Endometrial microvascular endothelial cells (primary cell): ENCODE measurements around the gene CDKAL1. TPM values are rescaled to one million over a fixed set of nuclear protein-coding genes. Genes with fewer than 3 reads are reported as not detected.
"Not testable (repeated sequence)": the region's sequence is repeated elsewhere in the genome, so short reads cannot be mapped to it uniquely, and the experiment has no call there.

Experiments used
- in situ Hi-C: cut with HindIII; loops from 2 replicates; pipeline ENCODE4 v1.10.0; 2017; ENCODE audit warnings: low sequenced_read_pairs, low pct_unique_long_range_greater_than_20kb; ENCODE audit errors: inconsistent ontology term
- total RNA-seq: library from RNA; depleted of rRNA; stranded (reverse); fragments of >200 nt; gene quantifications from one replicate; pipeline ENCODE4 v1.2.3, GENCODE V29; 2015; ENCODE audit errors: inconsistent ontology term

CDKAL1 gene
- total RNA-seq, 1 donor from 2014 or later: 15.4 TPM

DNA sequence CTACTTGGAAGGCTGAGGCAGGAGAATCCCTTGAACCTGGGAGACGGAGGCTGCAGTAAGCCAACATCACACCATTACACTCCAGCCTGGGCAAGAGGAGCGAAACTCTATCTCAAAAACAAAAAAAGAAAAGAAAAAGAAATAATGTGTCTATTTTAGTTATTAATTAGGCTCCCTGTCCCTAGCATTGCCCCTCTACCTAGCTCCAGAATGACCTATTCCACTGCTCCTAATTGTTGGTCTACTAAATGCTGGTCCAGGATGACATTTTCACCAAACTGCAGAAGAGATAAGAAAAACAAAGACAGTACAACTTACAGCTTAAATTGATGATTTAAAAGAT is 629.6 kb downstream of the CDKAL1 start:
- in situ Hi-C loops: no loop called here

DNA sequence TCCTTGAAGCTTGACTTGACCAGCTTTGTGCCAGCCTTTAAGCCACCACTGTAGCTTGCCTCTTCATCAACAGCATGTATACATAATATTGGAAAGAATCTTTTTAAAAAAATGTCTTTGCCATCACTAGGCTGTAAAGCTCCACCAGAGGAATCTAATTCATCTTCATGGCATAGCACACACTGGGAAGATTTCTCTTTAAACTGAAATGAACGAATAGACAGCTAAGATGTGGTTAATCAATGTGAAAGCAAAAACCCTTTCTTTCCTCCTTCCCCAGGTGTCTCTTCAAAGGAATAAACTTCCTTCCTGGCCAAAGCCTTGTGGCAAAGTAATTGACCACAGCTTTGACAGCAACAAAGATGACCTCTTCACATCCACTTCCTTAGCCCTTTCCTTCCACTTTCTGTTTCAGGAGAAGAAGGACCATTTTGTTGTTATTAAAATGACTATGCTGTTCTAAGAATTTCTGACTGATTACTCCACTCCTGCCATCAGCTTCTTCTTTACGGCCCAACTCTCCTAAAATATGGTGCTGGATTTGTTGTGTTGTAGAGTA is 630.6 kb downstream of the CDKAL1 start:
- in situ Hi-C loops: no loop called here

DNA sequence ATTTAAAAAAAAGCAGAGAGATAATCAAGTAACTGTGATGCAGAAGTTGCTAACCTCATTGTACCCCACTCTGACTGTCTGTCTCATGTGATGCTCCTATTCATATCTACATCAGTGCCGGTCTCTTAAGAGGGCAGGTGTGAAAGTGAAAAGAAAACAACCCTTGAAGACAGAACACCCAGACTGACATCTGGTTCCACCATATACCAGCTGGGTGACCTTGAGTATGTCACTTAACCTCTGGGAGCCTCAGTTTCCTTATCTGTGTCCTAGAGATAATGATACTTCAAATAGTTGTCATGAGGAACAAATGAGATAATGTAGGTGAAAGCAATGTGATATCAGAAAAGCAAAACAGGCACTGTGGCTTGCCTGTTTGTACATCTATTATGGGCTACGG is 632.5 kb downstream of the CDKAL1 start:
- in situ Hi-C loops: no loop called here

DNA sequence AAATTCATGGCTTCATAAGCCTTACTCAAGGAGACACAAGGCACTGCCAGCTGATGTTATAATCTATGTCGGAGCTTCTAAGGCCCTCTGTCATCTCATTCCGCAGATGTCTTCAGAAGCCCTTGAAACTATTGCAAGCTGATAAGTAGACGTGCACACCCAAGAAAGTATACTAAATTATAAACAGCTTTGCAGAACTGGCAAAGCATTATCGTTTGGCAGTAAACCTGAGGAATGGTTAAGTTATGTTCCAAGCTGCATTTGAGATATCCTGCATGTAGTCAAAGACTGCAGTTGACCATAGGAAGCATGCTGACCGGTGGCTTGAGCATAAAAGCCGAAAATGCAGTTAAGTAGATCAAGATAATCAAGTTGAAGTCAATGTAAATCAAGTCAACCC is 633.5 kb downstream of the CDKAL1 start:
- in situ Hi-C loops: no loop called here

DNA sequence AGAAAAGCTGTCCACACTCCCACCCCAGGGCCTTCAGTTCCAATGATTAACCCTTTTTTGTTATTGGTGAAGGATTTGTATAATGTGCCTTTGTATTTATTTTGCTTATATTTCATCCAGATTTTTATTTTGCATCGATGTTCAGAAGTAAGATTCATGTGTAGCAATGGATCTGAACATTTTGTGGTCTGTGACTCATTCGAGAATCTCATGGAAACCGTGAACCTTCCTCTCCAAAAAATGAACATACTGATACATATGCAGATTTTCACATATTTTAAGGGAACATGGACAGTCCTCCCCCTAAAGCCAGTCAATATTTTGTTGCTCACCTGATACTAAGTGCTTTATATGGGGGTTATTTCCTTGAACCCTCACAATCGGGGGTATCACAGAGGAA is 637.5 kb downstream of the CDKAL1 start:
- in situ Hi-C loops: no loop called here

DNA sequence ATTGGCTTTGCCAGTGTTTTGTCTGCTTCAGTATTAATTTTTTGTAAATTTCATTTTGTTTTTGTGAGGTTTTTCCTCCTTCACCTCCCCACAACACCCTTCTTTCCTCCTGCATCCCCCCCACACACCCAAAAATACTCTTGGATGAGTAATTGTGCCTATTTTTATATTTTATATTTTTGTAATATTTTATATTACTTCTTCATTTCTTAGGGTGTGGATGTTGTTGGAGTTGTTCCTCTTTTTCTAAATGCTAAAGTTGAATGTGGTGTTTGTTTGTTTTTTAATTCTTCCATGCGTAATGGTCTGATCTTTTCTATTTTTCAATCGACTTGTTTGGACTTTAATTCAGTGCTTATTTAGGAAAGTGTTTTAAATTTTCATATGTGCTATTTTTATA is 638.8 kb downstream of the CDKAL1 start:
- in situ Hi-C loops: no loop called here

DNA sequence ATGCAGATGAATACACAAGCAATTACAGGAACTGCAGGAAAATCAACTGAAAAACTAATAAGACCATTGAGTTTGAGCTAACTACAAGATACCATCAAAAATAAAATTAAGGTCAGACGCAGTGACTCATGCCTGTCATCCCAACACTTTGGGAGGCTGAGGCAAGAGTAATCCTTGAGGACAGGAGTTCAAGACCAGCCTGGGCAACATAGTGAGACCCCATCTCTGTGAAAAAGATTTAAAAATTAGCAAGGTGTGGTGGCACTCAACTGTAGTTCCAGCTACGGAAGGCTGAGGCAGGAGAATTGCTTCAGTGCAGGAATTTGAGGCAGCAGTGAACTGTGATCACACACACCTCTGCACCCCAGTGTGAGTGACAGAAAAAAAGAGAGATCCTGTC is 639.4 kb downstream of the CDKAL1 start:
- in situ Hi-C loops: no loop called here

DNA sequence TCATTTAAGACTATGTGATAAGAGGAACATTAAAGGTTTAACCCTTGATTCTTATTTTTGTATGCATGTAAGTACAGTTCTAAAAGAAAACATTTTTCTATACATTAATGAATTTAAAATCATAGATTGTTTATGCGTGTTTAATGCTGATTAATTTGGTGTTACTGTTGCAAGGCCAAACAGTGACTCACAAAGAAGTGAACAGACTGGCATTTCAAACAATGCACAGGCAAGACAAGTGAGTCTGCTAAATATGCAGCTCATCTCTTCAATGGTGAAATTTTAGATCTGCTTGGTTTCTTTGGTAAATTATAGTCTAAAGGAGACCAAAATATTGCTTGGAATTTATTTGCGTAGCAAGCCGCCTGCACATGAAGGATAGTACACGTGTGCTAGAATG is 641.9 kb downstream of the CDKAL1 start:
- in situ Hi-C loops: no loop called here

DNA sequence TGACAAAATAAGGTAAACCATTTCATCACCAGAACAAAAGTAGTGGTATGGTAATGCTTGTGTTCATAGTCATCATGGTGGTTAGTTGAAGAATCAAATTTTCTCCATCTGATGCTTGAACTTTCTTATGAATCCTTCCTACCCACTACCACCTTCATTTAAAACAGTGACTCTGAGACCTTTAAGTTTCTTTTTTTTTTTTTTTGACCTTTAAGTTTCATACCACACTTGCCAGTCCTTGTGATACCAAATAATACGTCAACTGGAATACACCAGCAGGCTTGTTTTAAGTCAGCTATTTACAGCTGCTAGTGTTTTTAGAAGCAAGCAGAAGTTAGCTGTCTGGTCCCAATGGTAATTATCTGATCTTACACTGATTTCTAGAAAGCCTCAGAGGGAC is 645.9 kb downstream of the CDKAL1 start:
- in situ Hi-C loops: no loop called here

DNA sequence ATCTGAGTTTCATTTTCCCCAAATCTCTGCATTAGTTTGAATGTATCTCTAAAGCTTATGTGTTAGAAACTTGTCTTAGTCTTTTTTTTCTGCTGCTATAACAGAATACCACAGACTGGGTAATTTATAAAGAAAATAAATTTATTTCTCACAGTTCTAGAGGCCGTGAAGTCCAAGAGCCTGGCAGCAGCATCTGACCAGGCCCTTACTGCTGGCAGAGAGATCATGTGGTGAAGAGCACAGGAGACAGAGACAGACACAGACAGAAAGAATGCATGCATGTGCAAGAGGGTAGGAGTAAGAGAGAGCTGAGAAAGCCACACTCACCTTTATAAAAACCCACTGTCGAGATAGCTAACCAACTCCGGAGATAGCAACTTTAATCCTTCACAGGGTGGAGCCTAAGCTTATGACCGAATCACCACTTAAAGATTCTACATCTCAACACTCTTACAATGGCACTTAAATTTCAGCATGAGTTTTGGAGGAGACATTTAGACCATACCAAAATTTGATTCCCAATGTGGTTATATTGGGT is 646.6 kb downstream of the CDKAL1 start:
- in situ Hi-C loops: no loop called here

DNA sequence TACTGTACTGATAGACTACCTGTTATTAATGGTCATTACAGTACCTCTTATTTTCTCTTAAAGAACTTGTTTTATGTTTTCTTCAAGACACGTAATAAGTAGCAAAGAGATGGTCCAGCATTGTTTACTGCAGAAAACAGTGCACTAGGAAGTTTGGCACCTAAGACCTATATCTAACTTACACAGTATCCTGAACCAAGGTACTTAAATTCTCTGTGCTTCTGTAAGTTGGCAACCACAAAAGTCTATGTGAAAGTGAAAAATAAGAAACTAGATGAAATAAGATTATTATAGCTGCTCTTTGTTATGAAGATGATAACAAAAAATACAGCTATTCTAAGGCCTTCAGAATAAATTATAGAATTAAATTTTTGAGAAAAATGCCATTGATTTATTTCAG is 647.6 kb downstream of the CDKAL1 start:
- in situ Hi-C loops: no loop called here

DNA sequence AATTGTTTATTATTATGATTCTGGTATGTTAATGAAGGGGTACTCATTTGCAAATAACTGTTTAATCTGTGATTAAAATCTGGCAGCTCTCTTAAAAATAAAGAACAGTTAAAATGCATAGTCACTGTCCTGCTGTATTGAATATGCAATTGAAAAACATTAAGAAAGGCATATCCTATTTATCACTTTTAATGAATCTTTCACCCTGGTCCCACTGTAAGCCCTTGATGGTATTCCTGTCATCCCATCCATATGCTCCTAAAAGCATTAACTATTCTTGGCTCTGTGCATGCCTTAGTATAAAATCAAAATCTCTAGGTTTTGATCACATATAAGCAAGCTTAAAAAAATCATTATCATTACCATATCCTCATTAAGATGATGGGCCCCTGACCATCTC is 648.3 kb downstream of the CDKAL1 start:
- in situ Hi-C loops: no loop called here

DNA sequence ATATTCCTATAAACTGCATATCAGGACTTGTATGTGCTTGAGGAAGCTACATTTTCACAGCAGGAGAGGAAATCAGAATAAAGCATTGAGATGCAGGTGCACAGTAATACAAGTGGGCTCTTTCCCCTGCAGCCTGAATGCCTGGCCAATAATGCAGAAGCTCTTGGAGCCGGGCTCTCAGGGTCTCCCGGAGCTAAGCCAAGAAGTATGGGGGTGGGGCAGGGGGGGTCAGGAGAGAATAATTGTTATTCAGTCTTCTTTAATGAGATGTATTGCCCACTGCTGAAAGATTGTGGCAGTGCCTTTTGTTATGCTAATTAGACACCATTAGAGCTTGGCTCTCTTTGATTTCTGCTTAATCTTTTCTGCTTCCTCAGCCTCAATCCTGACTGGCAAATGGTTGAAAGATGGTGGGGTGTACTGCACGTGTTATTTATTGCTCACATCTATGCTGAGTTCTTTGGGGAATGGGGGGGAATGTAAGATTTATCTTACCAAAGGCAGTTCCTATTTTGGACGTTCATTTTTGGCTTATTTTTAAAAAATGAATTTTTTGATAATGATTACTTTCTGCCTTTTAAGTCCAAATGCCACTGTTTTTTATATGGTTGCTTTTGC is 651.7 kb downstream of the CDKAL1 start:
- in situ Hi-C loops: no loop called here

DNA sequence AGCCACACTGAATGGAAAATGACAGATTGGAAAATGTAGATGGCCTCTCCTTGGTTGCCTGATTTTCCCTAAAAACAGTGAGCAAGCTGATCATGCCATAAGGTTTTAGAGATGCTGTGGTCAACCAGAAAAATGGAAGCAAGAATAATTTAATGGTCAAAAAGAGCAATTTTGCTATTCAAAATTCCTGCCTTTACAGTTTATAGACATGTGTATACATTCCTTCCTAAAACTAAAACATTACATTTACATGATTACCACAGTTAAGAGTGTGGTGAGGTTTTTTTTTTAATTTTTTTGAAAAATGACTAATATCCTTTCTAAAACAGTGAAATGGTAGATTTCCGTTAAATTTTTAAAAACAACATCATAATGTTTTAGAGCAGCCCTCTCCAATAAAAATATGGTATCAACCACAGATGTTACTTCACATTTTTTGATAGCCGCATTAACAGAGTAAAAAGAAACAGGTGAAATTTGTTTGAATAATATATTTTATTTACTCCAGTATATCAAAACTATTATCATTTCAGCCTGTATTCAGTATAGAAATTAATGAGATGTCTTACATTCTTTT is 652.3 kb downstream of the CDKAL1 start:
- in situ Hi-C loops: no loop called here

DNA sequence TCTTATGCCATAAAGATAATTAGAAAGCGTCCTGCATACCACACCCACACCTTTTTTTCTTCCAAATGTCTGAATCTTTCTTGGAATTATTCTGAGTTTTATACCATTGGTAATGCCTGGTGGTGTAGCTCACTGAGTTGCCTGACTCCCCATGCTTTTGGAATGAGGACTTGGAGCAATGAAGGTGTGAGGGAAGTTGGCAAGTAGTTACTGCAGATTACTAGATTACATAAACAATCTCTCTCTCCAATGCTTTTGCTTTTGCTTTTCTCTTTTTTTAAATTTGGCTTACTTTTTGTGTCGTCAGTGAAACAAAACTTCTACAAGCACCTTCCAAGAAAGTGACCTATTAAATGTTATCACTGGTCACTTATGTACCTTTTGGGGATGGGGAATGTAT is 653.2 kb downstream of the CDKAL1 start:
- in situ Hi-C loops: no loop called here

DNA sequence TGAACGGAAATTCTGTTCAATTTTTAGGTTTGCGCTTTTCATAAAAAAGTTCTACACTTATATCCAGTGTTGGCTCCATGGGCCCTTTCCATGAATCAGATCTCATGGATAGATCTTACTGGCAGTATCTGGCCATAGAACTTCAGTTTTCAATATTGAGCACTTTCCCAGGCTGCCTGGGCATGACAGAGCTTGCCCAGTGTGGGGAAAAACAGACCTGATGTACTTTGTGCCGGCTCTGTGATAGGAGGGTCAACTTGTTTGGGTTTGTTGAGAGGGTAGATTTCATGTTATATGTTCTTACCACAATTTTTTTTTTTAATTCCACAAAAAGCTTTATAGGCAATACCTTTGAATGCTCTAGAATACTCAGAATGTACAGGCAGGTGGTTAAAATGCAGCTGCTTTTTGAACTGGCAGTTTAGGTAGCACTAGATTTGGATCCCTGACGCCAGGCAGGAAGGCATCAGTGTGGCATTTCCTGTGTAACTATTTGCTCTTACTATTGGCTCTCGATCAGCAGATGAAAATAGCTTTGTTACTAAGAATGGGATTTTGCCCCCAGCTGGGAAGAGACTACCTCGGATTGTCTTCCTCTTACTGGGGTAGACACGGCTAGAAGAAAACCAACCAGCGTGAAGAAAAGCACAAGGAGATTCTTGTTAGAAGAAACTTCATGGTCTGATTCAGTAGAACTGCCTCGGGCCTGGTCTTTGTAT is 654.4 kb downstream of the CDKAL1 start:
- in situ Hi-C loops: no loop called here

DNA sequence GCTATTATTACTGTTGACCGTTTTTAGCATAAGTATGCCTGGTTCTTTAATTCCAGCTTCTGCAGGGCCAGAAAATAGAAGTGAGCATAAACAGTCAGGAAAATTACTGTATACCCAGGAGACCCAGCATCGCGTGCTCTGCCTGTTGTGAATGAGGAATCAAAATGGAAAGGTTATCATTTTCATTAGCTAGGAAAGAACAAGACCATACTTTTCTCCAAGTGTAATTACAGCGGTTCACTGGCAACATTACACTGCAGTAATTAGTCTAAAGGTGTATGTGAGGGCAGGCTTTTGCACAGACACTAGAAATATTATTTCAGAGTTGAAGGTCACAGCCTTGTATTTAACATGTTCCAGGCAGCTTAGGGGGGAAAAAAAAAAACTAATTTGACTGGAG is 655.5 kb downstream of the CDKAL1 start:
- in situ Hi-C loops: no loop called here

DNA sequence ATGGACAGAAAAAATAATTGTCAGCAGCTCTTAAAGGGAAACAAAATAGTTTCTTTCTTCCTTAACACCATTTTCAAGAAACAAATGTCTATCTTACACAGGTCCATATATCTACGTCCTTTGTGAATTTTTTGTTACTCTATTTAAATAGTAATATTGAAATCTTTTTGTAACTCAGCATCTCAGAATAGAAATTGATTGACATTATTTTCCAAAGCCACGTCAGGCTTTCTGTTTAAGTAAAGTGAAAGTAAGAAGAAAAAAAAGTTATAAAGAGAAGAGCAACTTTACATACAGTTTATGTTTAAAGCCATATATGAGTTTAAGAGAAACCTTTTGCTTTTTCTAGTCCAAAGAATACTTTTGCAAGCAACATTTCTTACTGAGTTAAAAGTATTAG is 656.4 kb downstream of the CDKAL1 start:
- in situ Hi-C loops: no loop called here

DNA sequence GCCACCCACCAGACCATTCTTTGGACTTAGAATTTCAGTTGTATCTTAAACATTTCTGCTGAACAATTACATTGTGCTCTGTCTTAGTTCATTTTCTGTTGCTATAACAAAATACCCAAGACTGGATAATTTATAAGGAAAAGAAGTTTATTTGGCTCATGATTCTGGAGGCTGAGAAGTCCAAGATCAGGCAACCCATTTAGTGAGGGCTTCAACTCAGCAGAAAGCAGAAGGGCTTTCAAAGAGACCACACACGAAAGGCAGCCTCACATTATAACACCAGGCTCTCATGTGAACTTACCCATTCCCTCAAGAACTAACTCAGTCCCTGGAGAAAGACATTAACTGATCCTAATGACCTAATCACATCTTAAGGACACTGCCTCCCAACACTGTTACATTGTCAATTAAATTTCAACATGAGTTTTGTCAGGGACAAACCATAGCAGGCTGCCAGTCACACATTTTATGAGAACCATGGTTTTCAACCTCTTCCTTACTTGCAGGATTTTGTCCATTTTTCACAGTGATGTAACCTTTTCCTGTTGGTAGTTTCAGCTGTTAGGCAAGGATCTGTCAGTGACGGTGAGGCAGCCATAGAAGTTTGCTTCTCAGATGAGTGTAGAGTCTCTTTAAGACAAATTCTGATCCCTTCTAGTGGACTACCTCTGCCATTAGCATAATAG is 659.7 kb downstream of the CDKAL1 start:
- in situ Hi-C loops: no loop called here

DNA sequence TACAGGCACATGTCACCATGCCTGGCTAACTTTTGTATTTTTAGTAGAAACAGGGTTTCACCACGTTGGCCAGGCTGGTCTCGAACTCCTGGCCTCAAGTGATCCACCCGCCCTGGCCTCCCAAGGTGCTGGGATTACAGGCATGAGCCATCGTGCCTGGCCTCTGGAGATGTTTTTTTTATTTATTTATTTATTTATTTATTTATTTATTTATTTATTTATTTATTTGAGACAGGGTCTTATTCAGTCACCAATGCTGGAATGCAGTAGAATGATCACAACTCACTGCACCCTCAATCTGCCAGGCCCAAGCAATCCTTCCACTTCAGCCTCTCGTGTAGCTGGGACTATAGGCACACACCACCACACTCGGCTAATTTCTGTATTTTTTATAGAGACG is 661.0 kb downstream of the CDKAL1 start:
- in situ Hi-C loops: not testable (repeated sequence)
